Stimulated activated CD4-positive, alpha-beta T cell treated with anti-CD3 and anti-CD28 coated beads, Interleukin-12 subunit alpha, Interleukin-12 subunit beta, amount 100 ng/mL, for 48 hours (primary cell): ENCODE measurements around the gene SLC9A9.

Source experiments
- DNase-seq, 3 donors: peaks; one replicate each; pipeline ENCODE4 v3.0.0-alpha.2; 2020; ENCODE audit warnings: low read depth in 2 of 3, low spot score in 1 of 3

The SLC9A9 gene

GRCh38 chr3:143362115-143362991 is 485.9 kb downstream of the SLC9A9 start:
- DNase-seq = no peak

DNA sequence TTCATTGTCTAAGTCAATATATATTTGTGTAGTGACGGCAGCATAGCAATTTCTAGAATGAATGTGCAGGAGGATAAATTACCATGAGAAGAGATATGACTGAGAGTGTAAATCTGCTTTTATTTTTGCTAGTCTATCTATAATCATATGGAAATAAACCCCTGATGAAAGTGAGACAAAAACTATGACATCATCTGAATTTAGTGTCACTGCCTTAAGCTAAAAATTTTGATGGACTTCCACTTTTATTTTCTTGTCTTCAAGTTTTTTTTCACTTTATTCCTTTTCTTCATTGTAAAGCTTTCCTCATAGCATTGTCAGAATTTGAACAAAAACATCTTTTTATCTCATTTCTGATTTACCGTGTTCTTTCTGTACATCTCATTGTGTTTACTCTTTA is 486.7 kb downstream of the SLC9A9 start:
- DNase-seq = no peak

DNA sequence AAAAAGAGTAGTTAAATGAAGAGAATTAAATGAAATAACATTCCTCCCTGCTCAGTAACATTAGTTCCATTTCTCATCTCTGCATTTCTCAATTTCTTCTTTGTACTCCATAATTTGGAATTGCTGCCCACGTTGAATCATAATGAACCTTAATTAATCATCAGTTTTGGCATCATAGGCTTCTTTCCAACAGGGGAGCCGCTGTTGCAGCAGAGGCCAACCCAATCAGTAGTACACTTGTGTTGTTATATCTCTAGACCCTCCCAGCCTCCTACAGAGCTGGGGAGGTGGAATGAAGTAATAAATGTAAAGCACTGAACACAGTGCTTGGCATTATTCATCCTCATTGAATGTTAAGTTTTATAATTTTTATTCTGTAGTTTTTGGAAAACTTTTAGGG is 488.0 kb downstream of the SLC9A9 start:
- DNase-seq = no peak

DNA sequence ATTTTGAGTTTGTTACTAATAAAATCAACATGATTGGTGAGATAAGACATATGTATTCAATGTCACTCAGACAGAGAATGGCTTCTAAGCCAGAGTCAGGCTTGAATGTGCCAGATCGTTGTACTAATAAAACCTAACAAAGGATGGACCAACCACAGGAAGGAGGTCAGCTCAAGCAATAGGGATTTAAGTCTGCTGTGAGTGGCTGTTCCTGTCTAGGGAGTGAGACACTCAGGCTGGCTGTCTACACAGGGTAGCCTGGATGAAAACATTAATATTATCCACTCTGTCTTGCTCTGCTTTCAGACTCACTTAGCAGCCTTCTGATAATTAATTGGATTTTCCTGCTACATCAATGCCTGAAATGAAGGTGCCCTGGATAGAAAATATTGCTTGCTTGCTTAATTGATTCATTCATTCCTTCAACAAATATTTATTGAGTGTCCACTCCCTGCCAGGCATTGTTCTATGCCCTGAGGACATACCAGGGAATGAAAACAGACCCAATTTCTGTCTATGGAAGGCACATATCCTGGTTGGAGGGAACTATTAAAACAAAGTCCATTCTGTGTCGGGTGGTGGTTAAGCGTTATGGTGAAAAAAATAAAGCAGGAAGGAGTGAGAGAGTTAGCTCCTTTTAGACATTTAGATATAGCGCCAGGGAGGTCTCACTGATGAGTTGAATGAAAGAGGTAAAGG is 489.3 kb downstream of the SLC9A9 start:
- DNase-seq = no peak

GRCh38 chr3:143358155-143358792 is 490.0 kb downstream of the SLC9A9 start:
- no peak for DNase-seq

DNA sequence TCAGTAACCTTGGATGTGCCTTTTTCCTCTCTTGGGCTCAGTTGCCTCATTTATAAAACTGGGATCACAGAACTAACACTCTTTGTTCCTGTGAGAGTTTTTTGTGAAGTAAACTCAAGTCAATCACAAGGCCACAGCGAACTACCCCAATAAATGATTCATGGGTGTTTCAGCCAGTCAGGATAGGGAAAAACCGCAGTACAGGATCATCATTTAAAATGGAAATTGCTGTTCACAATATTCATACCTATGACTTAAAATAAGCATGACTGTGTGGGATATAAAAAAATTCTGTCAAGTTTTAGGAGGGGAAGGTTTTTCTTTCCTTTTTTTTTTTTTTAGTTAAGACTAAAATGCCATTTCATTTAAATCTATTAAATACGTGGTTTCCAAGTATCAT is 490.6 kb downstream of the SLC9A9 start:
- DNase-seq = no peak

DNA sequence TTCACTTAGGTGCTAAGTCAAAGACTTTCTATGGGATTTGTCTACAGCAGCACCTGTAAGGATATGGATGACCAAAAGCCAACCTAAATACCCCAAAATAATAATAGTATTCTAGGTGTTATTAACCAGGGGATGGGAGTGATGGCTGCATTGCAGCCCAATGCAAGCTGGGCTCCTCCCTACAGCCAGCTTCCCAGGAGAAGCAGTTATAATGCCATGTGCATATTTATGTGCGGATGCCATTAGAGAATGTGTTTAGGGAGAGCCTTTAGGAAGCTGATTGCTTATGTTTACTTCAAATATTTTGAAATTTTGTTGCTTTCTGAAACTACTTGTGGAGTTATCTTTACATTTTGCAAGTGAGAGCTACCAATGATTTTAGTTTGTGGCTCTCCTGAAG is 491.4 kb downstream of the SLC9A9 start:
- no peak for DNase-seq

GRCh38 chr3:143354342-143354741 is 493.9 kb downstream of the SLC9A9 start:
- no peak for DNase-seq

DNA sequence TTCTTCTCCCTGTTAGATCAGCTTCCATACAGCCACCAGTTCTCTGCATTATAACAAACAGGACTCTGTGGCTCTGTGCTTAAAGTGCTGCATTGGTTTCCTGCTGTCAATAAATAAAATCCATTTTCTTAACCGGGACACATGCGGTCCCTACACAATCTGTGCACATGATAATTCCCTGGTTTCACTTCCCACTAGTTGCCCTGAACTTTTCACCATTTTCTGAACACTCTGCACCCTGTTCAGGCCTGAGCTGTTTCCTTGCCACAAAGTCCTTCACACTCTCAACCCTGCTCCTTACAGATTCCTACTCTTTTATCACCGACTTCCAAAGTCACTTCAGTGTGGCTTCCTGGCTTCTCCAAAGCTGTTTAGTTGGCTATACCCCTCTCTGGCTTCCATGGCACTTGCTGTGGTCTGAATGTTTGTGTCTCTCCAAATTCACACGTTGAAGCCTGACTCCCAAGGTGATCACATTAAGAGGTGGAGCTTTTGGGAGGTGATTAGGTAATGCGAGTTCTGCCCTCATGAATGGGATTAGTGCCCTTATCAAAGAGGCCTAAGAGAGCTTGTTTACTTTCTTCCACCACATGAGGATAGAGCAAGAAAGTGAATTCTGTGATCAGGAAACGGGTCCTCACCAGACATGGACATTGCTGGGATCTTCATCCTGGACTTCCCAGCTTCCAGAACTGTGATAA is 495.3 kb downstream of the SLC9A9 start:
- no peak for DNase-seq

GRCh38 chr3:143351895-143352608 is 496.2 kb downstream of the SLC9A9 start:
- DNase-seq = no peak

GRCh38 chr3:143351354-143351753 is 496.9 kb downstream of the SLC9A9 start:
- no peak for DNase-seq

GRCh38 chr3:143349455-143349854 is 498.8 kb downstream of the SLC9A9 start:
- no peak for DNase-seq

- no peak for DNase-seq
Measured at GRCh38 chr3:143348486-143349327, 499.6 kb downstream of the SLC9A9 start.

- no peak for DNase-seq
Measured at GRCh38 chr3:143344516-143345165, 503.6 kb downstream of the SLC9A9 start.

DNA sequence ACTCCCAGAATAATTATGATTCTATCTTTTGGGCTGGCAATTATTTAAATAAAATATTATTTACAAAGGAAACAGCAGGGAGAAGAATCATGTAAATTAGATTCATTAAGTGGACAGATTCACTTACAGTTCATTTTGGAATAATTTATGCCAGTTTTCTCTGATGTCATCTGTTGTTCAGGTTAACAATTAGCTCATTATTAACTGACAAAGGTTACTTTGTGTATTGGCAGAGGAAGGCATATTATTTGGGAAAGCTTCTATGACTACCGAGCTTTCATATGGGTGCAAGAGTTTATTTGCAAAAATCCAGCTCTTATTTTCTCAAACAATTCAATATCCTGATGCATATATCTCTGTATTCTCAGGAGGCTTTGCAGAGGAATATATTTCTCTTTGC is 504.3 kb downstream of the SLC9A9 start:
- DNase-seq = no peak

DNA sequence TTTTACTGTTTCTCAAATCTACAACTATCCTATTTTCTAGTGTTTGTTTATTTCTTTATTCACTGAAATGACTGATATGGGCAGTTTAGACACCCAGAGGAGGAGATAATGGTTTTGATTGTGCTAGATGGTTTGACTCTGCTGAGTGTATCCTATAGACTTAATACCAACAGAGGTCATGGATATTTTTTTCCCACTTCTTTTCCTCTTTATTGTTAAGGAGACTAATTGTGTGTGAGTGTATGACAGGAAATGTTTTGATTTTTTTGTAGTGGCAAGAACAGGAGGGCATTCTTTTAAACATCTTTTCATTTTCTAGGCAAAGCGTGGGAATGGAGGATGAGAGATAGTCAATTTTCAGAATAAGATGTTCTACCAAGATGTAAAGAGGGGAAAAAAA is 505.2 kb downstream of the SLC9A9 start:
- no peak for DNase-seq

- no peak for DNase-seq
Measured at GRCh38 chr3:143339451-143339850, 508.8 kb downstream of the SLC9A9 start.

- DNase-seq = no peak
Measured at GRCh38 chr3:143337387-143337786, 510.9 kb downstream of the SLC9A9 start.

GRCh38 chr3:143334231-143334630 is 514.0 kb downstream of the SLC9A9 start:
- no peak for DNase-seq
